Measurements from ENCODE around the gene NELFE. TPM values are rescaled to one million over a fixed set of nuclear protein-coding genes. Genes with fewer than 3 reads are reported as not detected.
"Not testable (repeated sequence)": the region's sequence is repeated elsewhere in the genome, so short reads cannot be mapped to it uniquely, and the experiment has no call there.

NELFE gene
- total RNA-seq, 4 donors from 2014 or later = 30.3 to 73.0 (median 51.4) TPM

DNA sequence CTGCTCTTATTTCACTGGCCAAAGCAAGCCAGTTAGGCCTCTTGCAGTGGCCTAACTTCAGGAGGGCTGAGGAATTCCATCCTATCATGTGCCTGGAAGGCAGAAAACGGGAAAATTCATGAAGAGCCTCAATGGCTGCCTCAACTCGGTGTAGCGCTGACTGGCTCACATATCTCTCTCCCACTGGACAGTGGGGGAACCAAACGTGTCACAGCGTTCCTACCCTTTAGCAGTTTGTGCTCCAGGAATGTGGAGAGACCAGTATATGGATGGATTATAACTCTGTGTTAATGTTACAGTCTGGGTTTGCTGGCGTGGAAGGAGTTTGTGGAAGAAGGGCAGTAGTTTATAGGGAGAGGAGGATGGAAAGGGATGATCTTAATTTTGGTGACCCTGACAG is 43.0 kb downstream of the NELFE start:
- no peak overlapping the region for H3K4me3 ChIP-seq
- no peaks in the 10 kb centered on the region for H3K4me1 ChIP-seq
- no peaks in the 10 kb centered on the region for H3K27me3 ChIP-seq
- no peaks in the 10 kb centered on the region for H3K9me3 ChIP-seq
- no peaks in the 10 kb centered on the region for H3K36me3 ChIP-seq
- DNase-seq = no peak
- no peak overlapping the region for H3K27ac ChIP-seq
- TF ChIP-seq POLR2A (IDR thresholded peaks at IDR 0.05) = no peak
- TF ChIP-seq, protein P1, sequence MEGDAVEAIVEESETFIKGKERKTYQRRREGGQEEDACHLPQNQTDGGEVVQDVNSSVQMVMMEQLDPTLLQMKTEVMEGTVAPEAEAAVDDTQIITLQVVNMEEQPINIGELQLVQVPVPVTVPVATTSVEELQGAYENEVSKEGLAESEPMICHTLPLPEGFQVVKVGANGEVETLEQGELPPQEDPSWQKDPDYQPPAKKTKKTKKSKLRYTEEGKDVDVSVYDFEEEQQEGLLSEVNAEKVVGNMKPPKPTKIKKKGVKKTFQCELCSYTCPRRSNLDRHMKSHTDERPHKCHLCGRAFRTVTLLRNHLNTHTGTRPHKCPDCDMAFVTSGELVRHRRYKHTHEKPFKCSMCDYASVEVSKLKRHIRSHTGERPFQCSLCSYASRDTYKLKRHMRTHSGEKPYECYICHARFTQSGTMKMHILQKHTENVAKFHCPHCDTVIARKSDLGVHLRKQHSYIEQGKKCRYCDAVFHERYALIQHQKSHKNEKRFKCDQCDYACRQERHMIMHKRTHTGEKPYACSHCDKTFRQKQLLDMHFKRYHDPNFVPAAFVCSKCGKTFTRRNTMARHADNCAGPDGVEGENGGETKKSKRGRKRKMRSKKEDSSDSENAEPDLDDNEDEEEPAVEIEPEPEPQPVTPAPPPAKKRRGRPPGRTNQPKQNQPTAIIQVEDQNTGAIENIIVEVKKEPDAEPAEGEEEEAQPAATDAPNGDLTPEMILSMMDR (IDR thresholded peaks at IDR 0.05) = no peak
- intact Hi-C loops (cut with DNase I; ENCODE audit: low total_unique reads) = no loop called here

DNA sequence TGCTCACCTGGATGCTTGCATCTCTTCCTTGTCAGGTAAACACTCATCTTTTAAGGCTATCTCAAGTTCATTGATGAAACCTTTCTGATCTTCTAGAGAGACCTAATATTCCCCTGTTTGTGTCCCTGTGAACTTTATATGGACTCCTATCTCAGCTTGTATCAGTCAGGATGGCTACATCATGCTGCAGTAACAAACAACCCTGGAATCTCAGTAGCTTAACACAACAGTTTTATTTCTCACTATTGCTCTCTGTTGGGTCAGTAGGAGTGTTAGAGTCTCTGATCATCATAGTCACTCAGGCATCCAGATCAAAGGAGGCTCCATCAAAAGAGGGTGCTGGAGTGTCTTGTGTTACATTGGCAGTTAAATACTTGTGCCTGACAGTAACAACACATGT is 43.4 kb downstream of the NELFE start:
- H3K9me3 ChIP-seq = no peaks in the 10 kb centered on the region
- no peaks in the 10 kb centered on the region for H3K36me3 ChIP-seq
- no peaks in the 10 kb centered on the region for H3K27me3 ChIP-seq
- no peak overlapping the region for H3K27ac ChIP-seq
- intact Hi-C loops (cut with DNase I; ENCODE audit: low total_unique reads) = no loop called here
- DNase-seq = no peak
- H3K4me3 ChIP-seq = no peak overlapping the region
- H3K4me1 ChIP-seq = no peaks in the 10 kb centered on the region
- TF ChIP-seq, protein P1 (IDR thresholded peaks at IDR 0.05) = no peak
- no peak for TF ChIP-seq POLR2A (IDR thresholded peaks at IDR 0.05)

DNA sequence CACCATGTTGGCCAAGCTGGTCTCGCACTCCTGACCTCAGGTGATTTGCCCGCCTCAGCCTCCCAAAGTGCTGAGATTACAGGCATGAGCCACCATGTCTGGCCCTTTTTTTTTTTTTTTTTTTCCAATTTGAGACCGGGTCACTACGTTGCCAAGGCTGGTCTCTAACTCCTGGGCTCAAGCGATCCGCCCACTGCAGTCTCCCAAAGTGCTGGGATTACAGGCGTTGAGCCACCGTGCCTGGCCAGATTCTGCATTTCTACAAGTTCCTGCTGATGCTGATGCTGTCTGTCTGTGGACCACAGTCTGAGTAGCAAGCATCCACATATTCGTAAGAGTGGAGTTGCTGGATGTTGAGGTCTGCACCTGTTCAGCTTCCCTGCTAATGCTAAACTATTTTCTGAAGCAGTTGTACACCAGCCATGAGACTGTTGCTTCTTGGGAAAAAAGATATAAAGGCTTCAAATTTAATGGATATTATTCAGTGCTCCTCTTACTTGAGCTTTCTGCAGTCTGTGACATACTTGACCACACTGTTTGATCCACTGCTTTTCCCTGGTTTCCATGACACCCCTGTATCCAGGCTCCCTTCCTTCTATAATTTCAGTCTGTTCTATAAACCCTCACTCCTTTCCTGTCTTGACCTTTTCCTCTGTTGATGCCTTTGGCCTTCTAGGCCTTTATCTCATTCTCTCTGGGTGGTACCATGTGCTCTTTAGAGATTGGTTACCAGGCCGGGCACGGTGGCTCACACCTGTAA is 46.8 kb downstream of the NELFE start:
- Histone ChIP-seq H3K27ac (peak overlapping the region; percentile 69 to 88), H3K36me3 (no peaks in the 10 kb centered on the region), H3K4me1 (no peaks in the 10 kb centered on the region), H3K4me3 (no peak overlapping the region), H3K9me3 (no peaks in the 10 kb centered on the region), H3K27me3 (no peaks in the 10 kb centered on the region)
- TF ChIP-seq POLR2A (IDR thresholded peaks at IDR 0.05) = no peak
- TF ChIP-seq, protein P1 (IDR thresholded peaks at IDR 0.05) = no peak
- DNase-seq = no peak
- intact Hi-C loops (cut with DNase I; ENCODE audit: low total_unique reads) = no loop called here

DNA sequence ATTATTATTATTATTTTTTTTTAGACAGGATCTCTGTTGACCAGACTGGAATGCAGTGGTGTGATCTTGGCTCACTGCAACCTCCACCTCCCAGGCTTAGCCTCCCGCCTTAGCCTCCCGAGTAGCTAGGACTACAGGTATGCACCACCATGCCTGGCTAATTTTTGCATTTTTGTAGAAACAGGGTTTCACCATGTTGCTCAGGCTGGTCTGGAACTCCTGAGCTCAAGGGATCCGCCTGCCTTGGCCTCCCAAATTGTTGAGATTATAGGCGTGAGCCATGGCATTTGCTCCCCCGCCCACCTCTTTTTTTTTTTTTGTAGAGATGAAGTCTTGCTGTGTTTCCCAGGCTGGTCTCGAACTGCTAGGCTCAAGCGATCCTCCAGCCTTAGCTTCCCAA is 49.5 kb downstream of the NELFE start:
- H3K27me3 ChIP-seq; H3K36me3 ChIP-seq; H3K4me3 ChIP-seq; DNase-seq; intact Hi-C loops (cut with DNase I; ENCODE audit: low total_unique reads); H3K4me1 ChIP-seq; H3K9me3 ChIP-seq: not testable (repeated sequence)
- H3K27ac ChIP-seq = peak overlapping the region; percentile 29 to 88

DNA sequence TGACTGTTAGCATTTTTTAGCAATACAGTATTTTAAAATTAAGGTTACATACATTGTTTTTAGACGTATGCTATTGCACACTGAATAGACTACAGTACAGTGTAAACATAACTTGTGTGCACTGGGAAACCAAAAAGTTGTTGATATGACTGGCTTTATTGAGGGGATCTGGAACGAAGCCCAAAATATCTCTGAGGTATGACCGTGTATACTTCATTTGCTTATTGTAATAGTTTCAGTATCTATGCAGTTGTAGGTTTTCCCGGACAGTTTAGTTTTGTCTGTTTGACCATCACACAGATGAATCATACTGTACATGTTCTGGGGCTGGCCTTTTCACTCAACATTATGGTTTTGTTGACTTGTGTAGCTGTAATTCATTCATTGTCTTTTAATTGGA is 50.0 kb downstream of the NELFE start:
- intact Hi-C loops (cut with DNase I; ENCODE audit: low total_unique reads) = no loop called here
- TF ChIP-seq POLR2A (IDR thresholded peaks at IDR 0.05) = no peak
- TF ChIP-seq, protein P1 (IDR thresholded peaks at IDR 0.05) = no peak
- DNase-seq = no peak
- Histone ChIP-seq H3K4me1 (no peaks in the 10 kb centered on the region), H3K9me3 (no peaks in the 10 kb centered on the region), H3K27me3 (no peaks in the 10 kb centered on the region), H3K4me3 (no peak overlapping the region), H3K27ac (peak overlapping the region; percentile 29 to 96), H3K36me3 (no peaks in the 10 kb centered on the region)

DNA sequence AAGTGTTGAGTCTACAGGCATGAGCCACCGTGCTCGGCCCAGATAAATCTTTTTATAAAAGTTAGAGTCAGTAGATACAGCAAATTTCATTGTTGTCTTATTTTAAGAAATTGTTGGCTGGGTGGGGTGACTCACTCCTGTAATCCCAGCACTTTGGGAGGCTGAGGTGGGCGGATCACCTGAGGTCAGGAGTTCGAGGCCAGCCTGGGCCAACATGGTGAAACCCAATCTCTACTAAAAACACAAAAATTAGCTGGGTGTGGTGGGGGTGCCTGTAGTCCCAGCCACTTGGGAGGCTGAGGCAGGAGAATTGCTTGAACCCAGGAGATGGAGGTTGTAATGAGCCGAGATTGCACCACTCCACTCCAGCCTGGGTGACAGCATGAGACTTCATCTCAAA is 50.5 kb downstream of the NELFE start:
- H3K36me3 ChIP-seq; H3K4me3 ChIP-seq; H3K9me3 ChIP-seq; H3K4me1 ChIP-seq; intact Hi-C loops (cut with DNase I; ENCODE audit: low total_unique reads); DNase-seq; H3K27me3 ChIP-seq: not testable (repeated sequence)
- H3K27ac ChIP-seq = peak overlapping the region; percentile 15 to 96
